H1 (cell line): Measurements from ENCODE around the gene HSPA12A. TPM values are rescaled to one million over a fixed set of nuclear protein-coding genes. Genes with fewer than 3 reads are reported as not detected.

Experiments used
- CTCF ChIA-PET: fragments of 300-600 bp; sonication (Branson Sonifier 250); formaldehyde crosslinking; loops from one replicate; lab custom pipeline; 2021; ENCODE audit not compliant: partially characterized antibody; lab: Charles Lee
- POLR2A ChIA-PET: fragments of 300-600 bp; sonication (Branson Sonifier 250); formaldehyde crosslinking; loops from one replicate; lab custom pipeline; 2021; ENCODE audit warnings: inconsistent platforms; ENCODE audit not compliant: partially characterized antibody; lab: Charles Lee
- DNase-seq, 2 experiments: peaks; one replicate each; pipeline versions ENCODE4 v3.0.0 to v3.0.0-alpha.2; 2010 to 2022; ENCODE audit warnings: low spot score in 2 of 2, low read depth in 1 of 2, mixed read lengths in 1 of 2
- FAIRE-seq: peaks from 2 replicates; lab custom pipeline; 2011; peaks lifted over from hg19 to GRCh38; lab: Jason Lieb, UNC
- H2AFZ ChIP-seq: 2 replicates; pipeline ENCODE4 v1.8.1; 2012; ENCODE audit warnings: low read length, inconsistent platforms
- H2AK5ac ChIP-seq: 2 replicates; pipeline ENCODE4 v1.6.1; 2013; ENCODE audit warnings: low read depth, low read length
- H2BK120ac ChIP-seq: replicated peaks from 2 replicates; pipeline ENCODE3; 2013; ENCODE audit warnings: low read depth, low read length, inconsistent platforms
- H2BK12ac ChIP-seq: 2 replicates; pipeline ENCODE4 v1.6.1; 2013; ENCODE audit warnings: low read depth, low read length
- H2BK15ac ChIP-seq: 2 replicates; pipeline ENCODE4 v1.6.1; 2013; ENCODE audit warnings: low read length
- H2BK20ac ChIP-seq: 2 replicates; pipeline ENCODE4 v1.6.1; 2013; ENCODE audit warnings: low read length
- H2BK5ac ChIP-seq: 2 replicates; pipeline ENCODE4 v1.6.1; 2013; ENCODE audit warnings: low read depth, low read length
- H3K14ac ChIP-seq: 2 replicates; pipeline ENCODE4 v1.6.1; 2013; ENCODE audit warnings: inconsistent platforms; ENCODE audit not compliant: insufficient read length
- H3K18ac ChIP-seq: 2 replicates; pipeline ENCODE4 v1.6.1; 2013; ENCODE audit warnings: low read length; ENCODE audit errors: extremely low read depth
- H3K23ac ChIP-seq: 2 replicates; pipeline ENCODE4 v1.6.1; 2013; ENCODE audit warnings: inconsistent platforms; ENCODE audit not compliant: insufficient read length
- H3K23me2 ChIP-seq: 2 replicates; pipeline ENCODE4 v1.6.1; 2013; ENCODE audit warnings: low read depth, low read length
- H3K27ac ChIP-seq: 2 replicates; pipeline ENCODE4 v1.6.1; 2011; ENCODE audit warnings: low read depth, low read length, inconsistent platforms
- H3K27me3 ChIP-seq, 4 experiments: replicated peaks in 1 of 4; 1 replicate in 1 of 4; 2 replicates in 3 of 4; pipeline versions ENCODE4 v1.6.1 to v1.8.1; 2011 to 2013; ENCODE audit warnings: low read length in 3 of 4, mild to moderate bottlenecking in 3 of 4, inconsistent platforms in 2 of 4, mixed read lengths in 2 of 4, moderate library complexity in 1 of 4; ENCODE audit not compliant: control insufficient read depth in 3 of 4, insufficient read depth in 3 of 4; ENCODE audit errors: extremely low read depth in 1 of 4
- H3K36me3 ChIP-seq, 4 experiments: 2 replicates each; pipeline versions ENCODE4 v1.6.1 to v1.8.1; 2011 to 2013; ENCODE audit warnings: mild to moderate bottlenecking in 4 of 4, low read length in 3 of 4, moderate library complexity in 2 of 4, control low read depth in 1 of 4, inconsistent platforms in 1 of 4; ENCODE audit not compliant: insufficient read depth in 4 of 4, control insufficient read depth in 2 of 4
- H3K4ac ChIP-seq: replicated peaks from 2 replicates; pipeline ENCODE3; 2013; ENCODE audit warnings: low read length, low read depth, mixed read lengths, inconsistent platforms; ENCODE audit not compliant: insufficient read length
- H3K4me1 ChIP-seq, 4 experiments: replicated peaks in 1 of 4; 1 replicate in 1 of 4; 2 replicates in 3 of 4; pipeline versions ENCODE4 v1.6.1 to v1.8.1; 2011 to 2013; ENCODE audit warnings: low read length in 3 of 4, inconsistent platforms in 2 of 4, mixed read lengths in 1 of 4; ENCODE audit not compliant: insufficient read depth in 4 of 4, control insufficient read depth in 3 of 4
- H3K4me2 ChIP-seq, 2 experiments: 2 replicates each; pipeline versions ENCODE4 v1.6.1 to v1.8.1; 2011 to 2013; ENCODE audit warnings: low read depth in 2 of 2, low read length in 2 of 2, control low read depth in 1 of 2, inconsistent platforms in 1 of 2, mild to moderate bottlenecking in 1 of 2; ENCODE audit not compliant: insufficient read depth in 1 of 2
- H3K4me3 ChIP-seq, 4 experiments: fragments of 200-600, 300-600 bp in 1 of 4; sonication (generic), shearing (Covaris generic), sonication (Bioruptor Twin) in 1 of 4; 2 replicates each; pipeline versions ENCODE4 v1.5.1 to v1.8.1; 2011 to 2016; ENCODE audit warnings: low read length in 4 of 4, low read depth in 3 of 4, control low read depth in 2 of 4, inconsistent platforms in 2 of 4, mild to moderate bottlenecking in 2 of 4, mixed read lengths in 1 of 4, moderate library complexity in 1 of 4; ENCODE audit not compliant: insufficient read depth in 2 of 4; ENCODE audit errors: extremely low read depth in 1 of 4
- H3K56ac ChIP-seq: replicated peaks from 2 replicates; pipeline ENCODE3; 2013; ENCODE audit warnings: low read depth, mild to moderate bottlenecking, mixed read lengths, low read length, inconsistent platforms; ENCODE audit not compliant: insufficient read length
- H3K79me1 ChIP-seq: 2 replicates; pipeline ENCODE4 v1.6.1; 2013; ENCODE audit warnings: low read depth, low read length, control low read depth
- H3K79me2 ChIP-seq, 2 experiments: 2 replicates each; pipeline versions ENCODE4 v1.6.1 to v1.8.1; 2012 to 2013; ENCODE audit warnings: low read length in 2 of 2, mild to moderate bottlenecking in 2 of 2, inconsistent platforms in 1 of 2; ENCODE audit not compliant: insufficient read depth in 2 of 2, control insufficient read depth in 1 of 2
- H3K9ac ChIP-seq, 4 experiments: replicated peaks in 1 of 4; 1 replicate in 1 of 4; 2 replicates in 3 of 4; pipeline versions ENCODE4 v1.6.1 to v1.8.1; 2011 to 2013; ENCODE audit warnings: low read depth in 3 of 4, low read length in 3 of 4, control low read depth in 2 of 4, mild to moderate bottlenecking in 2 of 4, moderate library complexity in 2 of 4, inconsistent platforms in 1 of 4; ENCODE audit errors: extremely low read depth in 1 of 4
- H3K9me3 ChIP-seq, 2 experiments: 2 replicates each; pipeline versions ENCODE4 v1.6.1 to v1.8.1; 2012 to 2013; ENCODE audit warnings: mild to moderate bottlenecking in 2 of 2, moderate library complexity in 2 of 2, control low read depth in 1 of 2, inconsistent platforms in 1 of 2, low read depth in 1 of 2, low read length in 1 of 2, mixed read lengths in 1 of 2; ENCODE audit not compliant: insufficient read depth in 2 of 2
- H4K20me1 ChIP-seq, 2 experiments: replicated peaks in 1 of 2; 2 replicates each; pipeline versions ENCODE3 to v1.8.1; 2011 to 2013; ENCODE audit warnings: inconsistent platforms in 2 of 2, low read length in 2 of 2, mild to moderate bottlenecking in 1 of 2; ENCODE audit not compliant: insufficient read depth in 2 of 2, control insufficient read depth in 1 of 2
- H4K5ac ChIP-seq: 2 replicates; pipeline ENCODE4 v1.6.1; 2013; ENCODE audit warnings: low read length, low read depth, mixed read lengths, inconsistent platforms; ENCODE audit not compliant: insufficient read length
- H4K8ac ChIP-seq: 2 replicates; pipeline ENCODE4 v1.8.0; 2013; ENCODE audit warnings: mild to moderate bottlenecking, moderate library complexity, low read length, inconsistent platforms; ENCODE audit not compliant: insufficient read depth; ENCODE audit errors: extremely low read depth
- H4K91ac ChIP-seq: replicated peaks from 2 replicates; pipeline ENCODE3; 2013; ENCODE audit warnings: low read length, mixed read lengths, inconsistent platforms; ENCODE audit not compliant: insufficient read length
- CBX5 ChIP-seq: fragments of 300-800, 300-1000 bp; sonication (generic); IDR thresholded peaks from 2 replicates; pipeline ENCODE4 v1.7.1; 2016; ENCODE audit warnings: antibody characterized with exemption, low read length, low read depth
- CBX8 ChIP-seq: fragments of 300-800, 300-1000 bp; sonication (generic); IDR thresholded peaks from 2 replicates; pipeline ENCODE4 v1.7.1; 2016; ENCODE audit warnings: low read depth, low read length, borderline replicate concordance
- POLR2AphosphoS5 ChIP-seq: IDR thresholded peaks from 2 replicates; pipeline ENCODE4 v1.6.1; 2011; ENCODE audit warnings: low read depth, low read length
- YY1 ChIP-seq: IDR thresholded peaks from 2 replicates; pipeline ENCODE4 v1.6.1; 2011; ENCODE audit warnings: low read depth, mild to moderate bottlenecking, low read length
- WGBS, 2 experiments: shearing (Covaris generic) in 1 of 2; methylation state at CpG; one replicate each; pipeline versions ENCODE4 v1.1.6 to v1.1.7; 2013 to 2015; ENCODE audit warnings: low lambda C conversion rate in 2 of 2, mixed read lengths in 2 of 2, inconsistent platforms in 1 of 2, low coverage in 1 of 2, missing lambda C conversion rate in 1 of 2; ENCODE audit not compliant: insufficient replicate concordance in 2 of 2, insufficient coverage in 1 of 2, insufficient read length in 1 of 2; ENCODE audit errors: extremely low coverage in 1 of 2, missing lambda C conversion rate in 1 of 2; 5-methylcytosine and 5-hydroxymethylcytosine counted together
- polyA plus RNA-seq, 7 experiments: library from polyadenylated mRNA; depleted of rRNA in 3 of 7; stranded (reverse) in 5 of 7; unstranded in 2 of 7; fragments of >200 nt in 5 of 7; fragments of 200-250 nt in 2 of 7; gene quantifications; 1 replicate in 5 of 7; 2 replicates in 1 of 7; 4 replicates in 1 of 7; pipeline versions ENCODE4 v1.2.1 to v1.2.3, GENCODE V29; 2011 to 2013; ENCODE audit warnings: missing spikeins in 2 of 7, mixed read lengths in 2 of 7
- total RNA-seq: library from RNA; stranded (reverse); fragmentation: NEBNext Ultra II Directional; extraction: Animal tissue kit (Norgen Biotek cat#: 25700); gene quantifications from 2 replicates; pipeline ENCODE4 v1.2.1, GENCODE V29; 2021

HSPA12A gene
- total and polyA plus RNA-seq, 2 of the 8 experiments (the other 6 are each of a cell fraction or from before 2014, with no cell fraction given) = 3.1 to 6.9 TPM

DNA sequence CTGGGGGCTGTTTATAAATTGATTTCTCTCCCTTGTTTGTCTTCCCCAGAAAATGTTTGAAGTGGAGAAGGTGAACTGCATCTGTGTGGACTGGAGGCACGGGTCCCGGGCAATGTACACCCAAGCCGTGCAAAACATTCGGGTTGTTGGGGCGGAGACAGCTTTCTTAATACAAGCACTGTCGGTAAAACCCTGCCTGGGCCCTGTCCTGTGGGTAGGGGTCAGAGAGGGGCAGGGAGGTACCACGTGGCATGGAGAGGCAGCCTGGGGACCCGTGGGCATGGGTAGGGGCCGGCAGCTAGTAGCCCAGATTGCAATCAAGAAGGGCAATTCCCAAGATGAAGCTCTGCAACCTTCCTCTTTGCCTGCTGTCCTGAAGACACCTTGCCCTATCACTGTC, 115.6 kb downstream of the HSPA12A start:
- DNase-seq (no peak), FAIRE-seq (no peak)
- no peak overlapping the region for H3K18ac ChIP-seq
- no peak overlapping the region for H4K8ac ChIP-seq
- H3K23me2 ChIP-seq = peaks cover 2% of the 10 kb centered on the region; the same call in 1 of the 2 replicates
- ChIA-PET CTCF (interaction anchor here (0.6 to 7.2 kb wide), 46 partner anchors 9 to 1048 kb away, joined by 3 to 93 read pairs (median 4); no protein-coding TSS in a partner anchor), POLR2A (interaction anchor here (0.6 kb wide), 1 partner anchor 229 kb away, joined by 3 read pairs; no protein-coding TSS in a partner anchor)
- no peaks in the 10 kb centered on the region for H3K79me2 ChIP-seq
- peak overlapping the region; percentile 60 to 92; a peak in 2 of 4 replicates for H3K4me2 ChIP-seq
- no peak overlapping the region for H3K27ac ChIP-seq
- no peak overlapping the region for H2BK5ac ChIP-seq
- 88% methylated on average over 9 of the region's 9 CpGs; no CpG with 5 or more reads in 1 of the 2 experiments for WGBS, 2 experiments
- H2BK120ac ChIP-seq = no peak overlapping the region
- H3K4me3 ChIP-seq = no peak overlapping the region
- no peak overlapping the region for H2BK15ac ChIP-seq
- H4K91ac ChIP-seq = no peak overlapping the region
- no peak overlapping the region for H3K9ac ChIP-seq
- no peaks in the 10 kb centered on the region for H3K4me1 ChIP-seq
- H2BK12ac ChIP-seq = no peak overlapping the region
- no peak overlapping the region for H3K23ac ChIP-seq
- no peaks in the 10 kb centered on the region for H3K9me3 ChIP-seq
- H2BK20ac ChIP-seq = no peak overlapping the region
- no peak overlapping the region for H3K14ac ChIP-seq
- peak overlapping the region; percentile 56; the same call in 1 of the 2 replicates for H2AFZ ChIP-seq
- H4K20me1 ChIP-seq = no peaks in the 10 kb centered on the region
- H4K5ac ChIP-seq = no peak overlapping the region
- H3K56ac ChIP-seq = no peak overlapping the region
- peaks cover 0 to 4% (median 0%) of the 10 kb centered on the region in 4 experiments; a peak in 3 of 7 replicates for H3K27me3 ChIP-seq
- H3K36me3 ChIP-seq = no peaks in the 10 kb centered on the region
- H3K79me1 ChIP-seq = no peaks in the 10 kb centered on the region
- TF ChIP-seq POLR2AphosphoS5 = no peak
- no peak for TF ChIP-seq CBX5
- TF ChIP-seq CBX8 = no peak
- TF ChIP-seq YY1 = no peak
- no peak overlapping the region for H3K4ac ChIP-seq
- H2AK5ac ChIP-seq = no peak overlapping the region
